NCI-H510A (cell line): ENCODE measurements around the gene KCNQ1.
"Not testable (repeated sequence)": the region's sequence is repeated elsewhere in the genome, so short reads cannot be mapped to it uniquely, and the experiment has no call there.

Experiments
- DNase-seq: peaks from one replicate; lab custom pipeline; 2025; lab: John Stamatoyannopoulos, UW

The KCNQ1 gene

GRCh38 chr11:2592559-2593392, 148.0 kb downstream of the KCNQ1 start:
- no peak for DNase-seq

DNA sequence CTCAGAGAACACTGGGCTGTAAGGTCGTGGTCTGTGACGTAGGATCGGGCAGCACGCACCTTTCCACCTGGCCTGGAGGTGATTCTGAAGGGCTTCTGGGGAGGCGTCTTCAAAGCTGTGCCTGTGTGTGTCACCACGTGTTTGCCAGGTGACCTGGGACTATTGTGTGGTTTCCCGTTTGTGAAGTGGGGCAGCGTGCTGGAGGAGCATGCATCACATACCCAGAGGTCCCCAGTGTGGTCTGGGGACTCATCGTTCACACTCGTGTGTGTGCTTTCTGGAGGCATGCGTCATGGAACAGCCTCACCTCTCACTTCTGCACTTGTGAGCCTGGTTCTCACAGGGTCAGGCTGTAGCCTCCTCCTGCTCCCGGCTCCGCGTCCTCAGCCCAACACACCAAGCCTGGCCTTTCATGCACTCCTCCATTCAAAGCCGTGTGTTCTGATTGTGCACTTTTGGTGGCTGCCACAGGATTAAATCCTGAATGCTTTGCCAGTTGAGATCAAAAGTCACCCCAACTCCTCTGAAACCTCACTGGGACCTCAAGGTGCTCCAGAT, 148.7 kb downstream of the KCNQ1 start:
- no peak for DNase-seq

DNA sequence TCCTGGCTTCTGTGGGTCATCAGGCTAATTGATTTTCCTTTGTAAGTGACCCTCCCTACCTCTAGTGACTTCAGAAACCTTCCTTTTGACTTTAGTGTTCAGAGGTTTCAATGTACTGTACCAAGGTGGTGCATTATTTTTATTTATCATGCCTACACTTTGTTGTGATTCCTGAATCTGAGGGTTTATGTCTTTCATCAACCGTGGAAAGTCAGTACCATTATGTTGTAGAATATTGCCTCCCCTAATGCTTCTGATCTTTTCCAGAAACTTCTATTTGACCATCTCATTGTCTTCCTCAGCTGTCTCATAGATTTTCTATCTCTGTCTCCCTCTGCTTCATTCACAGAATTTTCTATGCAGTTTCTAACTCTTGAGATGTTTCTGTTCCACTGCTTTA, 149.5 kb downstream of the KCNQ1 start:
- no peak for DNase-seq

- DNase-seq = no peak
Measured at GRCh38 chr11:2595204-2595603, 150.4 kb downstream of the KCNQ1 start.

- DNase-seq = no peak
Measured at GRCh38 chr11:2599561-2600189, 154.9 kb downstream of the KCNQ1 start.

DNA sequence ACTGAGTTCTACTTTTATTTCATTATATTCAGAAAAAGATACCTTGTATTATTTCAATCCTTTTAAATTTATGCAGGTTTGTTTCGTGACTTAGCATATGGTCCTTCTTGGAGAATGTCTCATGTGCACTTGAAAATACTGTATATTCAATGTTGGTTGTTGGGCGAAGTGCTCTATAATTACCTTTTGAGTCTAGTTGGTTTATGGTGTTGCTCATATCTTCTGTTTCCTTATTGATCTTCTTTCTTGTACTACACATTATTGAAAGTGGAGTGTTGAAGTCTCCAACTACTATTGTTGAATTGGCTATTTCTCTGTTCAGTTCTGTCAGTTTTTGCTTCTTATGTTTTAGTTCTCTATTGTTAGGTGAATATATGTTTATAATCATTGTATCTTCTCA, 164.5 kb downstream of the KCNQ1 start:
- DNase-seq = no peak

DNA sequence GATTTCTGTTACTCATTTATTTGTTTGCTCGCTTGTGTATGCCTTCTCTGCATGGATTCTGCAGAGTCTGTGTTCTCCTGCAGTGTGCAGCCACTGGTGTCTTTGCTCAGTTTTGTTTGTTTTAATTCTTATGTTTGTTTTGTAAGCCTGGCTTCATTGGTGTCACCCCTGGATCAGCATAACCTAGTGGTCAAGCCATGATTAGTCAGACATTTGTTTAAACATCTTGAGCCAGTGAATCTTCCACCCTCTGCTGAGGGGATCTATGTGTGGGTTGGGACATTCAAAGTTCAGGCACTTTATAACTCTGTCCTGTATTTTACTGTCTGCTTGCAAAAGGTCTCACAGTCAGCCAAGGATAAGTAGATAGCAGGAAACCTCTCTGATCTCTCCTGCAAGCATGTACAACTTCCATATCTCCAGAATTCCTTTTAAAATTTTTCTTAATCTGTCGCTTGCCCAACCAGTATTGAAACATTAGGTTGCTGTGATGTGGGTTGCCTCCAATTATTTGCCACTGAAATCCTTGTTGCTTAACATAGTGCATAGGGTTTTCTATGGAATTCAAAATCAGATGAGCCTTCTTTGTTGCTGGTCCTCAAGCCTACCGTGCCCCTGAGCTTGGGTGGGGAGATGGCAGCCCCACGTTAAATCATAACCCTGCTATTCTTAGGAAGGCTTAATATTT, 168.2 kb downstream of the KCNQ1 start:
- DNase-seq = no peak

GRCh38 chr11:2621894-2622293, 177.1 kb downstream of the KCNQ1 start:
- DNase-seq = no peak

GRCh38 chr11:2625183-2625582, 180.4 kb downstream of the KCNQ1 start:
- DNase-seq = no peak

GRCh38 chr11:2630679-2631078, 185.9 kb downstream of the KCNQ1 start:
- DNase-seq = no peak

DNA sequence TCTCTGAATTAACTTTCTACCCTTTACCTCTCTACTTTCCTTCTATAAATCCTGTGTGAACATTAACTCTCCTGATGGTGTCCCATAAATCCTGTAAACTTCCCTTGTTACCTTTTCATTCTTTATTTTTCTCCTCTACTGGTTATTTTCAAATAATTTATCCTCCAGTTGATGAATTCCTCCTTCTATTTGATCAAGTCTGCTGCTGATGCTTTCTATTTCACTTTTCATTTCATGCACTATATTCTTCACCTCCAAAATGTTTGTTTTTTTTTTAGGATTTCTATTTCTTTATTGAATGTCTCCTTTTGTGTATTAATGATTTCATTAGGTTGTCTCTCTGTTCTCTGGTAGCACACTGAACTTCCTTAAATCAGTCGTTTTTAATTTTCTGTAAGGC, 186.4 kb downstream of the KCNQ1 start:
- DNase-seq = no peak

DNA sequence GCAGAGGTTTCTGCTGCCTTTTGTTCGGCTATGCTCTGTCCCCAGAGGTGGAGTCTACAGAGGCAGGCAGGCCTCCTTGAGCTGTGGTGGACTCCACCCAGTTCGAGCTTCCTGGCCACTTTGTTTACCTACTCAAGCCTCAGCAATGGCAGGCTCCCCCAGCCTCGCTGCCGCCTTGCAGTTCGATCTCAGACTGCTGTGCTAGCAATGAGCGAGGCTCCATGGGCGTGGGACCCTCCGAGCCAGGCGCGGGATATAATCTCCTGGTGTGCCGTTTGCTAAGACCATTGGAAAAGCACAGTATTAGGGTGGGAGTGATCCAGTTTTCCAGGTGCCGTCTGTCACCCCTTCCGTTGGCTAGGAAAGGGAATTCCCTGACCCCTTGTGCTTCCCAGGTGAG, 195.0 kb downstream of the KCNQ1 start:
- DNase-seq = not testable (repeated sequence)

- no peak for DNase-seq
Measured at GRCh38 chr11:2641623-2642022, 196.8 kb downstream of the KCNQ1 start.

- DNase-seq = no peak
Measured at GRCh38 chr11:2643746-2644145, 198.9 kb downstream of the KCNQ1 start.

DNA sequence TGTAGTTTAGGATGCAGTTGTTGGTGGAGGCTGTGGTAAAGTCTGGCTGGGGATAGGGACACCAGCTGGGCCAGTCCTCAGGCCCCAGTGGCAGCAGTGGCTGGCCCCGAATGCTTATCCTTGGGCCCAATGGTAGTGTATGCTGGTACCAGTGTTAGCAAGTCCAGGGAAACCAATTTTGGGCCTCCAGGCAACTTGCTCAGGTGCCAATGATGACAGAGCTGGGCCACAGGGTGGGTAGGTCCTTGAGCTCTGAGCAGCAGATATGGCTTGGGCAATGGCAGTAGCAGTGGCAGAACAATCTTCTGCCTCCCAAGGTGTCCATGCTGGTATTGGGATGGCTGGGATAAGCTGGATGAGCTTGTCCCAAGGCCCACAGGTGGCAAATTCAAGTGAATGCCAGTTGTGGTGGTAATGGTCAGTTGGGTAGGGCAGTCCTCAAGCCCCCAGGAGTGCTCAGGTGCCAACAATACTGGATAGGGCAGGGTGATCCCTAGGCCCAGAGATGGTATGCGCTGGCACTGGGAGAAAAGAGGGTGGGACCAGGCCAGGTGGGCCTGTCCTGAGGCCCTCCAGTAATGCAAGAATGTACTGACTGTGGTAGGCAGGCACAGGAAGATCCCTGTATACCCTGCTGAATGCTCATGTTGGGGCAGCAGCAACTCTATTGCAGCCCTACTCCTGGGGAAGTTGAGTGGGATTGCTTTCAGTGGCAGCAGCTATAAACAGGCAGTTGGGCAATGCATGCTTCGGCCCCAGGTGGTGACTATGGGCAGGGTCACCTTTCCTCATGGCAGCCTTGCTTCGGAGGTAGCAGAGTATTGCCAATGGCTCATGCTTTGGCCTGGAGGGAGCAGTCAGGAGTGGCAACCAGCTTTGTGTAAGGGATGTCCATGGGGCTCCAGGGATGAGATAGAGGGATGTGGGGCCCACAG, 200.3 kb downstream of the KCNQ1 start:
- no peak for DNase-seq

DNA sequence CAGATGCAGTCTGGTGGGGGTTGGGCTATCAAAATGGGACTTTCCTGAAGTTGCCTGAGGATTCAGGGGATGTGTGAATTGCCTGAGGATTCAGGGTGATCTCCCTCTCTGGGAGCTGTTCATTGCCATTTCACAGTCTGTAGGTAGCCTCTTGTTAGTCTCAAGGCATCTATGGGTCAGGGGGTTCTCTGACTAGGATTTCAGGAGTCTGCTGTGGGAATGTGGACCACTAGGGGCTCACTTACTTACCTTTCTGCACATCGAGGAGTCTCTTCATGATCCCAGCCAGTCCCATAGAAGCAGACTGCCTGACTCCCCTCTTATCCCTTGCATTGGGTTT, 200.9 kb downstream of the KCNQ1 start:
- no peak for DNase-seq

DNA sequence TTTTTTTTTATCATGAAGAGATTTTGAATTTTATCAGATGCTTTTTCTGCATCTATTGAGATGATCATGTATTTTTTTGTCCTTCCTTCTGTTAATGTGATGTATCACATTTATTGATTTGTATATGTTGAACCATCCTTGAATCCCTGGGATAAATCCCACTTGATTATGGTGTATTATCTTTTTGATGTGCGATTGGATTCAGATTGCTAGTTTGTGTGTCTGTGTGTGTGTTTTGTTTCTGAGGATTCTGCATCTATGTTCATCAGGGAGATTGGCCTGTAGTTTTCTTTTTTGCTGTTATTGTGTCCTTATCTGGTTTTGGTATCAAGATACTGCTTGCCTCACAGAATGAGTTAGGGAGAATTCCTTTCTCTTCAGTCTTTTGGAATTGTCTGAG, 202.4 kb downstream of the KCNQ1 start:
- no peak for DNase-seq

DNA sequence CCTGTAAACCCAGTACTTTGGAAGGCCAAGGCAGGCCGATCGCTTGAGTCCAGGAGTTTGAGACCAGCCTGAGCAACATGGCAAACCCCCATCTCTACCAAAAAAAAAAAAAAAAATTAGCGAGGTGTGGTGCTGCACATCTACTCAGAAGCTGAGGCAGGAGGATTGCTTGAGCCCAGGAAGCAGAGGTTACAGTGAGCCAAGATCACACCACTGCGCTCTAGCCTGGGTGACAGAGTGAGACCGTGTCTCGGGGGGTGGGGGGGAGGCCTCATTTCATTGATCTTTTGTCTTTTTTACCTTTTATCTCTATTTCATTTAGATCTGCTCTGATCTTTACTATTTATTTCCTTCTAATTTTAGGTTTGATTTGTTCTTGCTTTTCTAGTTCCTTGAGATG, 203.1 kb downstream of the KCNQ1 start:
- no peak for DNase-seq

DNA sequence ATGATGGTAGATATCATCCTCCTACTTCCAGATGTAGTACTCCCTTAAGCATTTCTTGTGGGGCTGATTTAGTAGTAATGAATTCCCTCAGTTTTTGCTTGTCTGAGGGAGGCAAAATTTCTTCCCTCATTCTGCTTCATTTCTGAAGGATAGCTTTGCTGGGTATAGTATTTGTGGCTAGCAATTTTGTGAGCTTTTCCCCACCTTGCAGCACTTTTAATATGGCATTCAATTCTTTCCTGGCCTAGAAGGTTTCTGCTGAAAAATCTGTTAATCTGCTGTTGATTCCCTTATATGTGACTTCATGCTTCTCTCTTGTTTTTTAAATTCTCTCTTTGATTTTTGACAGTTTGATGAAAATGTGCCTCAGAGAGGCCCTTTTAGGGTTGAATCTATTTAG, 204.6 kb downstream of the KCNQ1 start:
- DNase-seq = no peak

DNA sequence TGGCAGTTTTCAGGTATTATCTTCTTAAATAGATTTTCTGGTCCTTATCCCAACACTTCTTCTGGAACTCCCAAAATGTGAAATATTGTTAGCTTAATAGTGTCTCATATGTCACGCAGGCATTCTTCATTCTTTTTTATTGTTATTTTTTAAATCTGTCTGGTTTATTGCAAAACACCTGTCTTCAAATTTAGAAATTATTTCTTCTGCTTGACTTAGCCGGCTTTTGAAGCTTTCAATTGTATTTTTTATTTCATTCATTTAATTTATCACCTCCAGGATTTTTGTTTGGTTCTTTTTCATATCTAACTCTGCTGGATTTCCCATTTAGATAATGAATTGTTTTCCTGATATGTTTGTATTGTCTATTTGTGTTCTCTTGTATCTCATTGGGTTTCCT, 205.0 kb downstream of the KCNQ1 start:
- no peak for DNase-seq

DNA sequence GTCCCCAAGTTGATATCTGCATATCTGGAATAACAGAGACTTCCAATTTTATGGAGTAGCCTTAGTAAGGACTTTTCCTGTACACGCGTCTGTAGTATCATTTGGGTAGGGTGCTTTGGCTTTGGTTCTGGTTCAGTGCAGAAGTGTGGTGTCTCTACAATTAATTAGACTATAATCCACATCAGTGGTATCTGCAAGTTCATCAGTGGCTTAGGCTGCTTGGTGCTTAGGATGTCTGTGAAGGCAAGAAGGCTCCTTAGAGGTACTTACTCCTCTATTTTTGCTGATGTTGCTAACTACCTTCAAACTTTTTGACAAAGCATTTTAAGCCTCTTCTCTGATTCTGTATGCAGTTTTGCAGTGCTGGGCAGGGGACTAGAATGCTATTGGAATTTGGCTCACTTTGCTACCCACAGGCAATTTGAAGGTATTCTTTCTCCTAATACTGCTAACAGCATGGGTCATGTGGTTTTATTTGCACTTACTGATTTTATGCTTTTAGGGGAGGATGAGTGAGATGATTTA, 205.6 kb downstream of the KCNQ1 start:
- no peak for DNase-seq
